Activated T-helper 1 cell treated with Interleukin-2 at 50 U/mL for 16 hours (primary cell): ENCODE data around the gene IL5.
"Not testable (repeated sequence)": the region's sequence is repeated elsewhere in the genome, so short reads cannot be mapped to it uniquely, and the experiment has no call there.

Source experiments
- DNase-seq: peaks from one replicate; pipeline ENCODE4 v3.0.0-alpha.2; 2020; ENCODE audit warnings: low read depth

Gene IL5

GRCh38 chr5:132543472-132544201, at the start of gene IL5:
IL5 (minus strand) TSS chr5:132543522; CDS start chr5:132543478, 44 bp downstream.
- DNase-seq, result no peak

GRCh38 chr5:132592521-132592920, 49.2 kb upstream of the IL5 start:
- no peak for DNase-seq

- no peak for DNase-seq
Observed at GRCh38 chr5:132591145-132591544, 47.8 kb upstream of the IL5 start.

GRCh38 chr5:132589467-132589866, 46.1 kb upstream of the IL5 start:
- DNase-seq, result no peak

GRCh38 chr5:132586063-132586462, 42.7 kb upstream of the IL5 start:
- no peak for DNase-seq

GRCh38 chr5:132584560-132584959, 41.2 kb upstream of the IL5 start:
- DNase-seq, result not testable (repeated sequence)

GRCh38 chr5:132576123-132576522, 32.8 kb upstream of the IL5 start:
- DNase-seq, result no peak

GRCh38 chr5:132566657-132567056, 23.3 kb upstream of the IL5 start:
- no peak for DNase-seq

GRCh38 chr5:132564555-132564954, 21.2 kb upstream of the IL5 start:
- DNase-seq, result not testable (repeated sequence)

- DNase-seq, result no peak
Observed at GRCh38 chr5:132561601-132562000, 18.3 kb upstream of the IL5 start.

- no peak for DNase-seq
Observed at GRCh38 chr5:132559383-132560060, 16.2 kb upstream of the IL5 start.

- DNase-seq, result no peak
Observed at GRCh38 chr5:132557478-132558172, 14.3 kb upstream of the IL5 start.

GRCh38 chr5:132556763-132557477, 13.6 kb upstream of the IL5 start, which contains the start of gene RAD50:
RAD50 (plus strand) TSS chr5:132556977; CDS start chr5:132557325, 348 bp downstream.
- peak; percentile 87 for DNase-seq

GRCh38 chr5:132556153-132556762, 12.9 kb upstream of the IL5 start:
- DNase-seq, result no peak

- no peak for DNase-seq
Observed at GRCh38 chr5:132549576-132549975, 6.3 kb upstream of the IL5 start.

GRCh38 chr5:132548834-132549233, 5.5 kb upstream of the IL5 start:
- DNase-seq, result not testable (repeated sequence)

GRCh38 chr5:132547269-132547668, 3.9 kb upstream of the IL5 start:
- DNase-seq, result no peak

- DNase-seq, result no peak
Observed at GRCh38 chr5:132546108-132546507, 2.8 kb upstream of the IL5 start.

GRCh38 chr5:132540764-132541163, 2.6 kb downstream of the IL5 start:
- DNase-seq, result no peak

GRCh38 chr5:132540149-132540548, 3.2 kb downstream of the IL5 start:
- no peak for DNase-seq

- DNase-seq, result no peak
Observed at GRCh38 chr5:132539716-132540115, 3.6 kb downstream of the IL5 start.

- no peak for DNase-seq
Observed at GRCh38 chr5:132530946-132531345, 12.4 kb downstream of the IL5 start.
